Activated CD4-positive, alpha-beta memory T cell treated with anti-CD3 and anti-CD28 coated beads for 36 hours (primary cell): ENCODE measurements around the gene MC2R. TPM values are rescaled to one million over a fixed set of nuclear protein-coding genes. Genes with fewer than 3 reads are reported as not detected.

Experiments used
- CTCF ChIA-PET: fragments of 350-600 bp; sonication (Branson Sonifier 250); formaldehyde crosslinking; loops from one replicate; lab custom pipeline; 2021; ENCODE audit warnings: antibody characterized with exemption, inconsistent platforms; lab: Charles Lee
- POLR2A ChIA-PET: fragments of 350-600 bp; sonication (Branson Sonifier 250); formaldehyde crosslinking; loops from one replicate; lab custom pipeline; 2021; ENCODE audit warnings: antibody characterized with exemption; lab: Charles Lee
- DNase-seq: peaks from one replicate; pipeline ENCODE4 v3.0.0-alpha.2; 2020
- H3K27ac Mint-ChIP-seq: one replicate; pipeline ENCODE4 v1.8.0; 2021; ENCODE audit warnings: mixed read lengths
- H3K27me3 Mint-ChIP-seq: one replicate; pipeline ENCODE4 v1.8.0; 2021; ENCODE audit warnings: mixed read lengths
- H3K36me3 Mint-ChIP-seq: one replicate; pipeline ENCODE4 v1.8.0; 2021; ENCODE audit warnings: mixed read lengths
- H3K4me1 Mint-ChIP-seq: one replicate; pipeline ENCODE4 v1.8.0; 2021; ENCODE audit warnings: low read depth, mixed read lengths
- H3K4me3 Mint-ChIP-seq: one replicate; pipeline ENCODE4 v1.8.0; 2021; ENCODE audit warnings: mild to moderate bottlenecking, mixed read lengths
- H3K9me3 Mint-ChIP-seq: one replicate; pipeline ENCODE4 v1.8.0; 2021; ENCODE audit warnings: mixed read lengths
- intact Hi-C: fragments of 100-400 bp; cut with micrococcal nuclease; formaldehyde crosslinking; loops from one replicate; pipeline ENCODE4 v1.15.1; 2023
- total RNA-seq, 2 experiments: library from RNA; stranded (reverse); gene quantifications; one replicate each; pipeline ENCODE4 v1.2.3, GENCODE V29; 2021

The MC2R gene
- total RNA-seq, 2 experiments from 2014 or later = not detected

DNA sequence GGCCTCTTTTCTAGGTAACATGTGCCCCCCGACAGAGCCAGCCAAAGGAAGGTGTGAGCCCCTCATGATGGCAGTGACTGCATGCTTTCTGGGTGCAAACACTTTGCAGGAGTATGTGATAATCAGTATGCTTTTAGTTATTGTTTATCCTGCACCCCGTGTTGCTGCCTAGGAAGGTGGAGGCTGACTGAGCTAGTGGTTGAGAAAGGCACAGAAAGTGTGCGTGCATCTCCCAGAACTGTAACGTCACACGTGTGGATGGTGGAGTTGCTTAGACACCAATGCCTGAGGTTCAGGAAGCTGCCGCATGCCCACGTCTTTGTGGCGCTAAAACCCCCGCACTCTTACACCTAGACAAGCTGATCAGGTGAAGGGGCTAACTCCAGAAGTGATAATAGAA lies 580 bp downstream of the MC2R start:
- no peak for DNase-seq
- POLR2A ChIA-PET = no interaction called here
- CTCF ChIA-PET = no interaction called here
- Mint-ChIP-seq H3K9me3 (no peaks in the 10 kb centered on the region), H3K27ac (no peak overlapping the region), H3K4me1 (no peaks in the 10 kb centered on the region), H3K27me3 (no peaks in the 10 kb centered on the region), H3K4me3 (no peak overlapping the region), H3K36me3 (no peaks in the 10 kb centered on the region)
- intact Hi-C loops = no loop called here

DNA sequence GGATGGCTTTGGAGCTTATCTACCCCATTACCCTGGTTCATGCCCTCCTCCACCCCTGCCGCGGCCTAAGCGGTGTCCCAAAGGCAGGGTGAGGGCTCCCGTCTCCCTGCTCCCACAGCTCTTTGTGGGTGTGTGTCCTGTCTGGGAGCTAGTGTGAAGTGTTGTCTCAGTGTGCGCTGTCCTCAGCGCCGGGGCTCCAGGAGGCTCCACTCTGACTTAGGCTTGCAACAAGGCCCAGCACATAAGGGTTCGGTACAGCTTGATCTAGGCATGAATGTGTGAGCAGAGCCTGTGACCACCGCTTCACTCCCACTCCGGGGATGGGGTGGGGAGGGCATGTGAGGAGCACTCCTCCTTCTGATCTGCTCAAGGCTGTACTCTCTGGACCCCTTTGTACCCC lies 1.2 kb downstream of the MC2R start:
- Mint-ChIP-seq H3K27ac (no peak overlapping the region), H3K27me3 (no peaks in the 10 kb centered on the region), H3K36me3 (no peaks in the 10 kb centered on the region), H3K4me3 (no peak overlapping the region), H3K9me3 (no peaks in the 10 kb centered on the region), H3K4me1 (no peaks in the 10 kb centered on the region)
- CTCF ChIA-PET = no interaction called here
- POLR2A ChIA-PET = no interaction called here
- no peak for DNase-seq
- intact Hi-C loops = no loop called here

DNA sequence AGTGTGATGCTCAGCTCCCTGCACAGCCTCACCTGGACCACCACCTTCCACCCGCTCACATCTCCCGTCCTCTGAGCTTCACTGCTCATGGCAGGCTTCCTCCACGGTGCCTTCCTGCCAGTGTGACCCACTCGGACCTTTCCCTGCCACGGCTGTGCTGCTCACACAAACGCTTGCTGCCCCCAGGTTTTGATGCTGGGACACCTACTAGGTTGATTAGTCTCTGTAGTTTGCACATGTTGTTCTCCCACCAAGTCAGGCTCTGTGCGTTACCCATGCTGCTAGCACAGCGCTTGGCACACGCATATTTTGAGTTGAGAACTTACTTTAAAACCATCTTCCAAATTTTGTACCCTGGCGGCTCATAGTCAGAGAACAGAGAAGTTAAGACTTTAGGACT lies 2.1 kb downstream of the MC2R start:
- intact Hi-C loops = no loop called here
- H3K4me1 Mint-ChIP-seq = no peaks in the 10 kb centered on the region
- H3K4me3 Mint-ChIP-seq = no peak overlapping the region
- H3K27me3 Mint-ChIP-seq = no peaks in the 10 kb centered on the region
- H3K9me3 Mint-ChIP-seq = no peaks in the 10 kb centered on the region
- H3K36me3 Mint-ChIP-seq = no peaks in the 10 kb centered on the region
- no peak for DNase-seq
- POLR2A ChIA-PET = no interaction called here
- CTCF ChIA-PET = no interaction called here
- no peak overlapping the region for H3K27ac Mint-ChIP-seq

DNA sequence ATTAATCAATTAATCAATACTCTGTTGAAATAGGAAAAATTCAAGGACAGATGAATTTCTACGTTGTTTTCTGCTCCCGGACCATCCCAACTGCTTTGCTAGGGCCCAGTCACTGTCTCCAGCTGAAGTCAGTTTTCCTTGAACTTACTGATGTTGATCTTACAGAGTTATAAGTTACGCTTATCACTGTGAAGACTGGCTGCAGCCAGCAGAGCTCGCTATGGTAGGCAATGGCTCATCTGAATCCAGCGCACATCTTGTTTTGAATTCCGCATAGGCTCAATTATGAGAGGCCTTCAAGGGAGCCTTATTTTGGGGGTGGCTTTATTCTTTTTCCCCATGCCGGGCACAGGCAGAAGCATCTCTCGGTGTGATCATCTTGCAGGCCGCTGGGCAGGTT lies 2.7 kb downstream of the MC2R start:
- CTCF ChIA-PET = no interaction called here
- intact Hi-C loops = no loop called here
- Mint-ChIP-seq H3K4me3 (no peak overlapping the region), H3K27ac (no peak overlapping the region), H3K4me1 (no peaks in the 10 kb centered on the region), H3K36me3 (no peaks in the 10 kb centered on the region), H3K9me3 (no peaks in the 10 kb centered on the region), H3K27me3 (no peaks in the 10 kb centered on the region)
- DNase-seq = no peak
- POLR2A ChIA-PET = no interaction called here

DNA sequence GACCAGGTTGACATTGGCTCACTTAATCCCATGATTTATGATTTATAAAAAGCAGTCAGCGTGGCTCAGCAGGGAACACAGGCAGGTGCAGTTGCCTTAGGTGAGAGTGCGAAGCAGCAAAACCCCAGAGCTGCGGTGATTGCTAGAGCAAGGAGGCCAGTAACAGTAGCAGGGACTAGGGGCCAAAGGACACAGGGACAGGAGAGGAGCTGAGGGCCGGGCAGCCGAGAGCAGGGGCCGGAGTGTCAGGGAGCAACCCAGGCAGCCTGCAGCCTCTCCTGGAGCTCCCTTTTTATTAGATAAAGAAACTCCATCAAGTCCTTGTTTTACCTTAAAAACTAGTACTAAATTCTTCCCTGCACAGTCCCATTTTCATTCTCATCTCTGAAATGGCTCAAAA lies 4.3 kb downstream of the MC2R start:
- intact Hi-C loops = no loop called here
- CTCF ChIA-PET = no interaction called here
- H3K27me3 Mint-ChIP-seq = no peaks in the 10 kb centered on the region

DNA sequence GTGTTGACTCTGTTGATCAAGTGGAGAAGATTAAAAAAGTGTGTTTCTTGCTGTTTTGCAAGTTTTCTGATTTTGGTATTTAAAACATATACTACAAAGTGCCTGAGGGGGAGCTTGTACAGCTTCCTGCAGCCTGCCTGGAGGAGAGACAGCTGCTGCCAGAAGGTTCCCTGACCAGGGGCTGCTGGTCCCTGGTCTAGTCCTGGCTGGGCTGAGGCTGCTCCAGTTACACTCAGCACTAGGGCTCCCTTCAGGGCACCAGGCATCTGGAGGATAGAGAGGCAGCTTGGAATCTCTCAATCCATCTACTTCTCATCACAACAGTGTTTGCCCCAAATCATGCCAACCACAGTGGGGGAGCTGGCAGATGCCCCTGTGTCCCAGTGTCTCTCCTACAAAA lies 4.8 kb downstream of the MC2R start:
- Mint-ChIP-seq H3K27me3 (no peaks in the 10 kb centered on the region), H3K36me3 (no peaks in the 10 kb centered on the region), H3K27ac (no peak overlapping the region), H3K4me1 (no peaks in the 10 kb centered on the region), H3K4me3 (no peak overlapping the region), H3K9me3 (no peaks in the 10 kb centered on the region)
- POLR2A ChIA-PET = no interaction called here
- intact Hi-C loops = no loop called here
- CTCF ChIA-PET = no interaction called here
- DNase-seq = no peak

More for the DNA sequence above, 4.3 kb downstream of the MC2R start:
- POLR2A ChIA-PET = interaction anchor here (0.5 kb wide), 1 partner anchor 96 kb away, joined by 6 read pairs; no protein-coding TSS in a partner anchor
- Mint-ChIP-seq H3K4me1 (no peaks in the 10 kb centered on the region), H3K9me3 (no peaks in the 10 kb centered on the region), H3K27ac (no peak overlapping the region), H3K4me3 (no peak overlapping the region), H3K36me3 (no peaks in the 10 kb centered on the region)
- DNase-seq = no peak

DNA sequence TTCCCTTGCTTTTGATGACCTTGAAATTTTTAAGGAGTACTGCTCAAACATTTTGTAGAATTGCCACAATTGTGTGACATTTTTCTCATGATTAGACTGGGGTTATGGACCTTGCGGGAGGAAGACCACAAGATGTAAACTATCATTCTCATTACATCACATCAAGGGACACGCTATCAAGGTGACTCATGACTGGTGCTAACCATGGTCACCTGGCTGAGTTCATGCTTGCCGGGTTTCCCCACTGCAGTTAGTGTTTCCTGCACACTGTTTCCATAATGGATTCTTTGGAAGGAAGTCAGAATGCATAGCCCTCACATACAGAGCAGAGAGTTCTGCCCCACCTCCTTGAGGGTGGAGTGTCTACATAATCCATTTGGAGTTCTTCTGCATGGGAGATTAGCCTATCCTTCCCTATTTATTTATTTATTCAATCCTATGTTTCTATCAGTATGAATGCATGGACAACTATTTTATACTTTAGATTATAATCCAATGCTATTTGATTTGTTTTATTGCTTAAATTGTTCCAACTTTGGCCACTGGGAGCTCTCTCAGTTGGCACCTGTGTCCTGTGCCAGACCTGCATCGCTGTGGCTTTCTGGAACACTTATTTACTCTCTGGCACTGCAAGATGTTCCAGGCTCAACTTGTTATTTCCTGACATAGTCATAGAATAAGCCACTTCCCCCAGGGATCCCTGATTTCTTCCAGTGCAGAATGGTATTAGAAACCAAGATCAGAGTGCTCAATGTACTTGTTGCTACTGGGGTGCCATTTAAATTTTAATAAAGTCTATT lies 6.0 kb downstream of the MC2R start:
- no peaks in the 10 kb centered on the region for H3K4me1 Mint-ChIP-seq
- H3K36me3 Mint-ChIP-seq = no peaks in the 10 kb centered on the region
- no peak overlapping the region for H3K27ac Mint-ChIP-seq
- no peak for DNase-seq
- H3K27me3 Mint-ChIP-seq = no peaks in the 10 kb centered on the region
- intact Hi-C loops = no loop called here
- CTCF ChIA-PET = no interaction called here
- H3K4me3 Mint-ChIP-seq = no peak overlapping the region
- no peaks in the 10 kb centered on the region for H3K9me3 Mint-ChIP-seq
- POLR2A ChIA-PET = no interaction called here

DNA sequence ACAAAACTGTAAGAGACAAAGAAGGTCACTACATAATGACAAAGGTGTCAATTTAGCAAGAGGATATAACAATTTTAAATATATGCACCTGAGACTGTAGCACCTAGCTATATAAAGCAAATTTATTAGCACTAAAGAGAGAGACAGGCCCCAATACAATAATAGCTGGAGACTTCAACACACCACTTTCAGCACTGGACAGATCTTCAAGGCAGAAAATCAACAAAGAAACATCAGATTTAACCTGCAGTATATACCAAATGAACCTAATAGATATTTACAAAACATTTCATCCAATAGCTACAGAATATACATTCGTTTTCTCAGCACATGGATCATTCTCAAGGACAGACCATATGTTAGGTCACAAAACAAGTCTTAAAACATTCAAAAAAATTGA lies 14.7 kb downstream of the MC2R start:
- H3K27ac Mint-ChIP-seq = no peak overlapping the region
- no peaks in the 10 kb centered on the region for H3K4me1 Mint-ChIP-seq
- peaks cover 6% of the 10 kb centered on the region for H3K9me3 Mint-ChIP-seq
- H3K27me3 Mint-ChIP-seq = peaks cover 8% of the 10 kb centered on the region
- POLR2A ChIA-PET = no interaction called here
- H3K4me3 Mint-ChIP-seq = no peak overlapping the region
- H3K36me3 Mint-ChIP-seq = no peaks in the 10 kb centered on the region
- CTCF ChIA-PET = no interaction called here
- intact Hi-C loops = no loop called here
- no peak for DNase-seq

DNA sequence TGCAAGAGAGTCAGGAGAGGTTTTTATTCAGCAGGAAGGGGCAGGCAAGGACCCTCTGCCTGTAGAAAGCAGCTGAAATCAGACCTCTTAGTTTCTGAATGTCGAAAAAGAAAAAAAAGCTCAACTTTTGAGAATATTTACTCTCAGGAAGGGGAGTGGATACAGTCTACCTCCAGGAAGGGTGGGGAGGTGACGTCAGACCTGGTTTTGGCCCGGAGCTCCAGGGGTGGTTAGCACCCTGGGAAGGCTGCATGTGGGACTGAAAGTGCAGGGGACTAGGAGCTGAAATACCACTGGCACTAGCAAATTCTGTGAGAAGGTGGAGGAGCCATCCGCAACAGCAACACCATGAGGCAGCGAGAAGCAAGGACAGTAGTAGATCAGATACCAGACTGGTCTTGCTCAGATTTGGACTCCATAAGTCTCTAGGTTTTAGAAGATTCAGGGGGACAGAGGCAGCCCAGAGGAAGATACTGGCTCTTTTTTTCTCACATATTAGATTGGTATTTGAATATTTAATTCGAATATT lies 19.8 kb downstream of the MC2R start:
- ChIA-PET POLR2A (no interaction called here), CTCF (interaction anchor here (0.8 kb wide), 1 partner anchor 16 kb away, joined by 3 read pairs; no protein-coding TSS in a partner anchor)
- H3K4me1 Mint-ChIP-seq = no peaks in the 10 kb centered on the region
- no peak overlapping the region for H3K27ac Mint-ChIP-seq
- intact Hi-C loops = no loop called here
- DNase-seq = no peak
- no peak overlapping the region for H3K4me3 Mint-ChIP-seq
- H3K9me3 Mint-ChIP-seq = peaks cover 6% of the 10 kb centered on the region
- no peaks in the 10 kb centered on the region for H3K36me3 Mint-ChIP-seq
- peaks cover 16% of the 10 kb centered on the region for H3K27me3 Mint-ChIP-seq

DNA sequence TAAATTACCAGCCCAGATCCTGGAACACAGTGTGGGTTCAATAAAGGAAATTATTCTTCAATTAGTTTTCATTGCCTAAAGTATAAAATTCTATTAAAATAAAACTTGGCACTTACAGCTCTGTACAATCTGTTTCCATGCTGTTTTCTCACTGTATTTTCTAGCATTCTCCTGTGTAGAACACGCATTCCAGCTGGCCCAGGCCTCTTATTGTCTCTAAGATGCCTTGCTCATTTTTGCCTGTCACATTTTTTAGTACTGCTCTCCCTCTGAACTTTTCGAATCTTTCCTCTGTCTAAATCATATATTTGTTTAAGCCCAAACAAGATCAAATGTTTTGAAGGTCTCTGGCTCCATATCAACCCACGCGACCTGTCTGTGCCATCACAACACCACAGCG lies 20.8 kb downstream of the MC2R start:
- ChIA-PET POLR2A (no interaction called here), CTCF (no interaction called here)
- H3K27me3 Mint-ChIP-seq = peaks cover 14% of the 10 kb centered on the region

DNA sequence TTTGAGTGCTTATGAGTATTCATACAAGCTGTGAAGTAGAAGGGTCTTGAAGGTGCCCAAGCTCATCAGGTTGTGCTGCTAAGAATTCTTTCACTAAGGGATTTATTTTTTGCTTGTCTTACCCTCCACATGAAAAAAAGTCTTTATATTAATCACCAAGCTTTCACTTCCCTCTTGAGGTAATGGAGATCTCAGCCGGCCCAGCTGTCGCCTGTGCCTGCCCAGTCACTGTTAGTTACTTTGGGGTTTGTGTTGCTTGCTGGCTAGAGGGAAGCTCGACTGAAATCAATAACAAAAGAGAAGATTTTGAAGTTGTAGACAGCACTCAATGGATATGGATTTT lies 21.9 kb downstream of the MC2R start:
- no peak for DNase-seq
- Mint-ChIP-seq H3K36me3 (no peaks in the 10 kb centered on the region), H3K4me1 (no peaks in the 10 kb centered on the region), H3K4me3 (no peak overlapping the region), H3K27ac (no peak overlapping the region), H3K9me3 (no peaks in the 10 kb centered on the region), H3K27me3 (peaks cover 17% of the 10 kb centered on the region)
- CTCF ChIA-PET = no interaction called here
- POLR2A ChIA-PET = no interaction called here
- intact Hi-C loops = no loop called here

More for the DNA sequence above, 20.8 kb downstream of the MC2R start:
- H3K27ac Mint-ChIP-seq = no peak overlapping the region
- H3K4me1 Mint-ChIP-seq = no peaks in the 10 kb centered on the region
- DNase-seq = no peak
- intact Hi-C loops = no loop called here
- H3K36me3 Mint-ChIP-seq = no peaks in the 10 kb centered on the region
- H3K4me3 Mint-ChIP-seq = no peak overlapping the region
- no peaks in the 10 kb centered on the region for H3K9me3 Mint-ChIP-seq

DNA sequence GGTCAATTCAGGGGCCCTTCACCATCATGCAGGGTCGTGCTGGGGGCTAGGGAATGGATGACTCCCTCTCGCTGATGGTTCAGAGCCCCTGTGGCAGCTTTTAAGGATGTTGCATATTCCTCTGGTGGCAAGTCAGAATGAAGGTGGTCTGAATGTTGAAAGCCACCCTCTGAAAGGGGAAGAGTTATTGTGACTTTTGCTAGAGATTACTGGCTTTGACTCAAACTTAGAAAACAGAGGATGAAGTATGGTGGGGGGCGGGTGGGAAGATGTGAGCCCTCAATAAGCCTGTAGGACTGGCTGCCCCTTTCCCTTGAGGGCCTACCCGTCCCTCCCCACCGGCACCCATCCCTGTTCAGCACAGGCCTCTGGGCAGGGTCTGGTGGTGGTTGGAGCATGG lies 23.2 kb downstream of the MC2R start:
- ChIA-PET POLR2A (no interaction called here), CTCF (no interaction called here)
- H3K4me3 Mint-ChIP-seq = no peak overlapping the region
- H3K9me3 Mint-ChIP-seq = no peaks in the 10 kb centered on the region
- no peak for DNase-seq
- no peaks in the 10 kb centered on the region for H3K36me3 Mint-ChIP-seq
- intact Hi-C loops = no loop called here
- no peaks in the 10 kb centered on the region for H3K4me1 Mint-ChIP-seq
- no peak overlapping the region for H3K27ac Mint-ChIP-seq
- peaks cover 20% of the 10 kb centered on the region for H3K27me3 Mint-ChIP-seq

DNA sequence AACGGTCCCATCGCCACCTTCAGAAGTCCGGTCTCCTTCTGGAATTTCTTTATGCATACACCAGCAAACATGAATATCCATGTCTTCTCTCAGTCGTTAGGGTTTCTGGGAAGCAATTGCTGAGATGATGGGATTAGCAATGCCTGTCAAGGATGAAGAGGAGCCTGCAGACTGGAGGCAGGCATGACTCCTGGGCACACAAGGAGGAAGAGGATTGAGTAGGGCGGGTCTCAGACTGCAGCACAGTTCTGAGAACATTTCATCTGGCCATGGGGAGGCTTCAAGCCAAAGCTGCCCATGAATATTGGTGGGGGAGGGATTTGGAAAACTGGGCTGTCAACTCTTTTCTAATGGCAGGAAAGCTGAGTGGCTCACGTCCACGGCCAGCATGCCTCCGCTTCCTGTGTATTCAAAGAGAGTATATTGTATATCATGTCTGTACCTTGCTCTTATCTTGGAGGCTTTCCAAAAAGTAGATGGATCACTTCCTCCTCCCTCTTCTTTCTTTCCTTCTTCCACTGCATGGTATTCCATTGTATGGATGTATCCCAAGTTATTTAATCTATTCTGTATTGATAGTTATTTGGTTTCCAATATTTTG lies 24.5 kb downstream of the MC2R start:
- Mint-ChIP-seq H3K4me3 (no peak overlapping the region), H3K27me3 (peaks cover 22% of the 10 kb centered on the region), H3K27ac (no peak overlapping the region), H3K9me3 (no peaks in the 10 kb centered on the region), H3K4me1 (no peaks in the 10 kb centered on the region), H3K36me3 (no peaks in the 10 kb centered on the region)
- intact Hi-C loops = no loop called here
- ChIA-PET POLR2A (no interaction called here), CTCF (no interaction called here)
- DNase-seq = no peak
